Kidney (tissue), 14 donors: ENCODE data around the gene ANGPTL4. TPM values are rescaled to one million over a fixed set of nuclear protein-coding genes. Genes with fewer than 3 reads are reported as not detected.
A peak's percentile ranks its signal among the peaks of the same experiment; 100 is the strongest.

Experiments
- DNase-seq, 5 donors: peaks; one replicate each; pipeline ENCODE4 v3.0.0-alpha.2; 2013 to 2020
- FAIRE-seq: peaks from 2 replicates; lab custom pipeline; 2012; peaks lifted over from hg19 to GRCh38; lab: Jason Lieb, UNC
- H3K27ac ChIP-seq, 2 donors: one replicate each; pipeline ENCODE4 v1.7.0; 2013; ENCODE audit warnings: low read depth in 2 of 2, low read length in 2 of 2, inconsistent platforms in 1 of 2
- H3K27me3 ChIP-seq: one replicate; pipeline ENCODE4 v1.7.1; 2013; ENCODE audit warnings: low read length, inconsistent platforms; ENCODE audit not compliant: control insufficient read depth, insufficient read depth
- H3K36me3 ChIP-seq, 3 donors: one replicate each; pipeline versions ENCODE4 v1.7.0 to v1.7.1; 2013; ENCODE audit warnings: low read length in 3 of 3, control low read depth in 1 of 3, inconsistent platforms in 1 of 3; ENCODE audit not compliant: insufficient read depth in 3 of 3, control insufficient read depth in 2 of 3
- H3K4me1 ChIP-seq, 3 donors: one replicate each; pipeline versions ENCODE4 v1.7.0 to v1.7.1; 2013; ENCODE audit warnings: low read length in 3 of 3, inconsistent platforms in 1 of 3, low read depth in 1 of 3; ENCODE audit not compliant: control insufficient read depth in 2 of 3, insufficient read depth in 2 of 3
- H3K4me3 ChIP-seq, 3 donors: one replicate each; pipeline versions ENCODE4 v1.7.0 to v1.8.1; 2013; ENCODE audit warnings: low read length in 3 of 3, control low read depth in 1 of 3, inconsistent platforms in 1 of 3
- H3K9ac ChIP-seq, 3 donors: one replicate each; pipeline versions ENCODE4 v1.7.0 to v1.7.1; 2013; ENCODE audit warnings: low read length in 3 of 3, control low read depth in 1 of 3, inconsistent platforms in 1 of 3
- H3K9me3 ChIP-seq, 3 donors: one replicate each; pipeline versions ENCODE4 v1.7.0 to v1.7.1; 2013; ENCODE audit warnings: low read length in 3 of 3, control low read depth in 1 of 3, inconsistent platforms in 1 of 3; ENCODE audit not compliant: control insufficient read depth in 2 of 3, insufficient read depth in 1 of 3
- CTCF ChIP-seq: IDR thresholded peaks from 3 replicates; pipeline ENCODE4 v1.5.1; 2012; ENCODE audit warnings: mild to moderate bottlenecking, moderate library complexity, borderline replicate concordance; ENCODE audit not compliant: insufficient read depth; ENCODE audit errors: extremely low read depth
- intact Hi-C: fragments of 100-400 bp; cut with DNase I; formaldehyde crosslinking; loops from one replicate; pipeline ENCODE4 v1.11.1; 2022
- polyA plus RNA-seq: library from polyadenylated mRNA; stranded (reverse); fragments of 350-450 nt; fragmentation: Illumina TruSeq; extraction: RNeasy Lipid Tissue Mini Kit (QIAGEN cat#74804); gene quantifications from one replicate; pipeline ENCODE4 v1.2.3, GENCODE V29; 2014; ENCODE audit warnings: low read depth, low replicate concordance; ENCODE audit not compliant: insufficient read depth
- total RNA-seq: library from RNA; stranded (reverse); fragmentation: NEBNext Ultra II Directional; extraction: Animal tissue kit (Norgen Biotek cat#: 25700); gene quantifications from one replicate; pipeline ENCODE4 v1.2.1, GENCODE V29; 2021
- donor health status: control.
- donor health status: control.
- donor health status: control.
- donor health status: control.
- donor health status: control.
- donor health status: DM: yes; HTN: yes; CAD: no.
- donor health status: Normal renal cell carcinoma (clear cell type).

The ANGPTL4 gene
- total and polyA plus RNA-seq, 2 donors from 2014 or later, result 7.2 to 40.3 TPM

GRCh38 chr19:8358948-8359347 lies 5.0 kb upstream of the ANGPTL4 start:
- DNase-seq, result no peak
- Histone ChIP-seq H3K4me3 (no peak overlapping the region), H3K27ac (no peak overlapping the region), H3K36me3 (no peaks in the 10 kb centered on the region), H3K9me3 (peaks cover 0 to 3% (median 0%) of the 10 kb centered on the region in 3 donors), H3K4me1 (peaks cover 0 to 9% (median 6%) of the 10 kb centered on the region in 3 donors), H3K27me3 (peaks cover 3% of the 10 kb centered on the region), H3K9ac (no peak overlapping the region)
- FAIRE-seq, result no peak
- intact Hi-C loops, result no loop called here
- no peak for TF ChIP-seq CTCF

- FAIRE-seq (no peak), DNase-seq (no peak)
- H3K27me3 ChIP-seq, result peaks cover 3% of the 10 kb centered on the region
- no peak overlapping the region for H3K4me3 ChIP-seq
- no peaks in the 10 kb centered on the region for H3K36me3 ChIP-seq
- H3K9me3 ChIP-seq, result peaks cover 0 to 3% (median 0%) of the 10 kb centered on the region in 3 donors
- no peak for TF ChIP-seq CTCF
- H3K27ac ChIP-seq, result no peak overlapping the region
- intact Hi-C loops, result no loop called here
- peaks cover 0 to 13% (median 6%) of the 10 kb centered on the region in 3 donors for H3K4me1 ChIP-seq
- no peak overlapping the region for H3K9ac ChIP-seq
Measured at GRCh38 chr19:8360196-8360595, 3.8 kb upstream of the ANGPTL4 start.

GRCh38 chr19:8361921-8362793 lies 1.8 kb upstream of the ANGPTL4 start:
- no peak overlapping the region for H3K9ac ChIP-seq
- peaks cover 0 to 19% (median 9%) of the 10 kb centered on the region in 3 donors for H3K4me1 ChIP-seq
- intact Hi-C loops, result no loop called here
- no peak for TF ChIP-seq CTCF
- no peaks in the 10 kb centered on the region for H3K9me3 ChIP-seq
- H3K4me3 ChIP-seq, result no peak overlapping the region
- H3K27me3 ChIP-seq, result peaks cover 3% of the 10 kb centered on the region
- H3K27ac ChIP-seq, result peak overlapping the region; percentile 64 to 88
- peak; percentile 91 for FAIRE-seq
- peak; percentile 65 to 96 (median 82) for DNase-seq
- no peaks in the 10 kb centered on the region for H3K36me3 ChIP-seq
